H1 (cell line): Measurements from ENCODE around the gene FAM53B.

Source experiments
- CEBPB ChIP-seq: IDR thresholded peaks from 2 replicates; pipeline ENCODE4 v1.6.1; 2012; ENCODE audit warnings: low read depth, low read length
- CHD2 ChIP-seq: IDR thresholded peaks from 2 replicates; pipeline ENCODE4 v1.6.1; 2012; ENCODE audit warnings: low read length, improper control_type of control experiment
- CTCF ChIP-seq, 3 experiments: IDR thresholded peaks; 1 replicate in 2 of 3; 2 replicates in 1 of 3; pipeline versions ENCODE4 v1.5.1 to v1.6.1; 2011; ENCODE audit warnings: low read length in 3 of 3, mild to moderate bottlenecking in 3 of 3, inconsistent platforms in 2 of 3, low read depth in 1 of 3, moderate library complexity in 1 of 3; ENCODE audit not compliant: insufficient read depth in 1 of 3; ENCODE audit errors: control extremely low read depth in 1 of 3
- EZH2 ChIP-seq: fragments of 200-600 bp; sonication (generic); IDR thresholded peaks from 2 replicates; pipeline ENCODE4 v1.7.1; 2012; ENCODE audit warnings: low read depth, mild to moderate bottlenecking, moderate library complexity, low read length, inconsistent platforms; ENCODE audit not compliant: severe bottlenecking
- MAFK ChIP-seq: IDR thresholded peaks from 2 replicates; pipeline ENCODE4 v1.6.1; 2012; ENCODE audit warnings: low read depth, mild to moderate bottlenecking, improper control_type of control experiment, low read length
- POLR2AphosphoS5 ChIP-seq: IDR thresholded peaks from 2 replicates; pipeline ENCODE4 v1.6.1; 2011; ENCODE audit warnings: low read depth, low read length
- RAD21 ChIP-seq, 2 experiments: IDR thresholded peaks in 1 of 2; conservative IDR thresholded peaks in 1 of 2; 2 replicates each; pipeline ENCODE4 v1.6.1; 2011; ENCODE audit warnings: low read depth in 2 of 2, low read length in 2 of 2, improper control_type of control experiment in 1 of 2, inconsistent platforms in 1 of 2, mild to moderate bottlenecking in 1 of 2, moderate library complexity in 1 of 2
- TAF7 ChIP-seq: optimal IDR thresholded peaks from 2 replicates; pipeline ENCODE3; 2011; ENCODE audit warnings: low read depth, mild to moderate bottlenecking, inconsistent platforms, low read length, moderate library complexity, borderline replicate concordance
- YY1 ChIP-seq: IDR thresholded peaks from 2 replicates; pipeline ENCODE4 v1.6.1; 2011; ENCODE audit warnings: low read depth, mild to moderate bottlenecking, low read length

DNA sequence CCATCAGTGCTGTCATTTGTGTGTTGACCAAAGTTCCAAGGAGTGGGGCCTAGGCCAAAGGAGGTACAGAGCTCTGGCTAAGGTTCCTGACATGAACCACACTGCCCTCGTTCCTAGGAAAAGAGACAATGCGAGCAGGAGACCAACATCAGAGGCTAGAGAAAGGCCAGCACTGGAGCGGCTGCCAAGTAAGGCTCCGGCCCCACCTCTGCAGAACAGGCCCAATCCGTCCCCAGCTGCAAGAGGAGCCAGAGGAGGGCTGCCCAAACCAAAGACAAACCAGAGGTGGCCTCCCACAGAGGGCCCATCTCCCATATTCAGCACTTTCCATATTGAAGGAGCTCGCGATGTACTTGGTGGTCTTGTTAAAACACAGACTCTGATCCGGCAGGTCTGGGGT is 81.0 kb downstream of the FAM53B start:
- TF ChIP-seq POLR2AphosphoS5 (no peak), TAF7 (no peak), CTCF (IDR thresholded peaks at IDR 0.05; ENCODE audit: control extremely low read depth in 1 of 3, insufficient read depth in 1 of 3, low read depth in 1 of 3, low read length in 3 of 3) (no peak), CEBPB (no peak), MAFK (no peak), RAD21 (IDR thresholded peaks at IDR 0.05 in 1 of 2, conservative IDR thresholded peaks at IDR 0.05 in 1 of 2; ENCODE audit: low read depth in 2 of 2, low read length in 2 of 2) (no peak), CHD2 (no peak), EZH2 (no peak), YY1 (no peak)
